ENCODE results near the gene SMIM24. TPM values are rescaled to one million over a fixed set of nuclear protein-coding genes. Genes with fewer than 3 reads are reported as not detected.

SMIM24 gene
- total and polyA plus RNA-seq, 10 of the 15 experiments (the other 5 are each of a cell fraction or from before 2014, with no cell fraction given), result 0.14 to 0.44 (median 0.23) TPM; not detected in 4

DNA sequence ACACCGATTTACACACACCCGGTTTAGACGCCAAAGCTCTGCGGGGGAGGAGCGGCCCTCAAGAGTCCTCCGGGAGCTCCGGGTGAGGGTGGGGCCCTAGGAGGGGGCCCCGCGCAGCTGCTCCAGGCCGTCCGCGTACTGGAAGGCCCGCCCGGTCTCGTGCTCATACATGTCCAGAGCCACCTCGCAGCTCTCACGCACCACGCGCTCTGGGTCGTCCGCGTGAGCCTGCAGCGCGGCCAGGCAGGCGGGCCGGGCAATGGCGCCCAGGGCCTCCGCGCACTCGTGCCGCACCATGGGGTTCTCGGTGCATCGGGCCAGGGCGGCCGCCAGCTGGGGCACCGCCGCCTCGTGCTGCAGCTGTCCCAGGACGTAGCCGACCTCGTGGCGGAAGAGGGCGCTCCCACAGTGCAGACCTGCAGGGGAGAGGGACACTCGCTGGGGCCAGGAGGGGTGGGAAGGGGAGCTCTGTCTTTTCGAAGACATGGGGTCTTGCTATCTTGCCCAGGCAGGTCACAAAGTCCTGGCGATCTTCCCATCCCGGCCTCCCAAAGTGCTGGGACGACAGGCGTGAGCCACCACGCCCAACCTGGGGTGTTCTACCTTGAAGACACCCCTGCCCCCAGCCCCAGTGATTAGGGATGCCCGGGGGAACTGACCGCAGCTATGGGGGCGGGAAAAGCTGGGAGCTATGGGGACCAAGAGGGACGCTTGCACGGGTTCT lies 11.2 kb upstream of the SMIM24 start:
- ChIA-PET SMC1A (ENCODE audit: uncharacterized antibody, unreplicated experiment) (no interaction called here), RAD21 (ENCODE audit: unreplicated experiment) (no interaction called here), CTCF (interaction anchor here (0.6 to 1.5 kb wide), 2 partner anchors 62 to 620 kb away, joined by 3 to 4 read pairs; no protein-coding TSS in a partner anchor), POLR2A (no interaction called here)
- DNase-seq (ENCODE audit: low read depth, low spot score), result no peak
- WGBS (ENCODE audit: insufficient coverage, insufficient replicate concordance, low lambda C conversion rate, missing lambda C conversion rate), result 95% methylated on average over 53 of the region's 55 CpGs
- H4K20me1 ChIP-seq (ENCODE audit: control insufficient read depth, insufficient read depth), result no peaks in the 10 kb centered on the region
- no peak overlapping the region for H3K27ac ChIP-seq (ENCODE audit: control insufficient read depth, insufficient read depth)
- H3K36me3 ChIP-seq (ENCODE audit: control insufficient read depth in 2 of 2, insufficient read depth in 2 of 2, low read length in 1 of 2), result peaks cover 3 to 19% of the 10 kb centered on the region in 2 experiments
- H3K79me2 ChIP-seq (ENCODE audit: control insufficient read depth, insufficient read depth, low read length), result no peaks in the 10 kb centered on the region
- no peaks in the 10 kb centered on the region for H3K4me1 ChIP-seq (ENCODE audit: control insufficient read depth, insufficient read depth, low read length)
- ATAC-seq, result no peak
- H3K27me3 ChIP-seq (replicated peaks in 1 of 2; ENCODE audit: control insufficient read depth in 2 of 2, insufficient read depth in 2 of 2, low read length in 1 of 2), result no peaks in the 10 kb centered on the region
- H3K4me3 ChIP-seq, result no peak overlapping the region
- intact Hi-C loops (cut with micrococcal nuclease; ENCODE audit: unreplicated experiment) (no loop called here), in situ Hi-C loops (cut with MboI) (no loop called here)
- no peak for TF ChIP-seq SIX5 (IDR thresholded peaks at IDR 0.05; ENCODE audit: low read depth, low read length, severe bottlenecking)
- no peak for TF ChIP-seq STAT1 (conservative IDR thresholded peaks at IDR 0.05)
- TF ChIP-seq MXI1 (IDR thresholded peaks at IDR 0.05; ENCODE audit: low read depth, low read length), result no peak
- no peak for TF ChIP-seq ZNF384 (IDR thresholded peaks at IDR 0.05; ENCODE audit: borderline replicate concordance, low read depth, low read length)
- TF ChIP-seq TAF1 (IDR thresholded peaks at IDR 0.05; ENCODE audit: borderline replicate concordance, low read depth, low read length), result no peak
- no peak for TF ChIP-seq FOS (IDR thresholded peaks at IDR 0.05; ENCODE audit: borderline replicate concordance, extremely low read depth, insufficient read length)
- no peak overlapping the region for H2AFZ ChIP-seq (ENCODE audit: control insufficient read depth, low read depth, low read length)
- no peaks in the 10 kb centered on the region for H3K9me3 ChIP-seq (replicated peaks; ENCODE audit: control insufficient read depth, insufficient read depth, low read length)
- no TSS peak for BruUV-seq (replicated peaks)
- no peak overlapping the region for H3K9ac ChIP-seq (ENCODE audit: control insufficient read depth, insufficient read depth, low read length)
- no peak overlapping the region for H3K4me2 ChIP-seq (ENCODE audit: control insufficient read depth, insufficient read depth)
- FAIRE-seq, result no peak

DNA sequence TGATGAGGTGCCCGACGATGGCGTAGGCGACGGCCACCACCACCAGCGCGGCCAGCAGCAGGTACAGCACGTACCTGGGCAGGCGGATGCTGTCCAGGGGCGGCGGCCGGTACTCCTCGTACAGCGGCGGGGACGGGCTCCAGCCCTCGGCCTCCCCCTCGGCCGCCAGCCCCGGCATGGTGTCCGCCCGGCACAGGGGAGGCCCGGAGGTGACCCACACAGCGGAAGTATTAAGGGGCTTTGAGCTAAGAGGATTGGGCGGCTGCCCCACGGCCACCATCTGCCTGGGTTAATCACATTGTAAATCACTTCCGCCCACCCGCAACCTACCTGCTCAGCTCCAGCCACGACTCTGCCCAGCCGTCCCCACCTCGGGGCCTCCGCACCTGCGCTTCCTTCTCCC lies 2.9 kb upstream of the SMIM24 start, which contains the start of gene SMIM44:
SMIM44 (minus strand) TSS at position 216 of the 403 bp plus-strand sequence; CDS start at position 178, 38 bp downstream.
- peaks cover 0 to 2% of the 10 kb centered on the region in 2 experiments; a peak in 3 of 4 replicates for H3K27me3 ChIP-seq (replicated peaks in 1 of 2; ENCODE audit: control insufficient read depth in 2 of 2, insufficient read depth in 2 of 2, low read length in 1 of 2)
- no peak within 1 kb of the TSS for H2AFZ ChIP-seq (ENCODE audit: control insufficient read depth, low read depth, low read length)
- no peaks in the 10 kb centered on the region for H3K4me1 ChIP-seq (ENCODE audit: control insufficient read depth, insufficient read depth, low read length)
- TF ChIP-seq STAT1 (conservative IDR thresholded peaks at IDR 0.05), result no peak
- TF ChIP-seq SMAD5 (IDR thresholded peaks at IDR 0.05; ENCODE audit: low read depth), result no peak
- no peak for TF ChIP-seq NRF1 (conservative IDR thresholded peaks at IDR 0.05; ENCODE audit: low read depth, low read length)
- TF ChIP-seq FOS (IDR thresholded peaks at IDR 0.05; ENCODE audit: borderline replicate concordance, extremely low read depth, insufficient read length), result no peak
- no peak for TF ChIP-seq MEF2B (IDR thresholded peaks at IDR 0.05; ENCODE audit: partially characterized antibody, poor library complexity, severe bottlenecking)
- no peak for TF ChIP-seq NBN (IDR thresholded peaks at IDR 0.05)
- TF ChIP-seq, protein P1, sequence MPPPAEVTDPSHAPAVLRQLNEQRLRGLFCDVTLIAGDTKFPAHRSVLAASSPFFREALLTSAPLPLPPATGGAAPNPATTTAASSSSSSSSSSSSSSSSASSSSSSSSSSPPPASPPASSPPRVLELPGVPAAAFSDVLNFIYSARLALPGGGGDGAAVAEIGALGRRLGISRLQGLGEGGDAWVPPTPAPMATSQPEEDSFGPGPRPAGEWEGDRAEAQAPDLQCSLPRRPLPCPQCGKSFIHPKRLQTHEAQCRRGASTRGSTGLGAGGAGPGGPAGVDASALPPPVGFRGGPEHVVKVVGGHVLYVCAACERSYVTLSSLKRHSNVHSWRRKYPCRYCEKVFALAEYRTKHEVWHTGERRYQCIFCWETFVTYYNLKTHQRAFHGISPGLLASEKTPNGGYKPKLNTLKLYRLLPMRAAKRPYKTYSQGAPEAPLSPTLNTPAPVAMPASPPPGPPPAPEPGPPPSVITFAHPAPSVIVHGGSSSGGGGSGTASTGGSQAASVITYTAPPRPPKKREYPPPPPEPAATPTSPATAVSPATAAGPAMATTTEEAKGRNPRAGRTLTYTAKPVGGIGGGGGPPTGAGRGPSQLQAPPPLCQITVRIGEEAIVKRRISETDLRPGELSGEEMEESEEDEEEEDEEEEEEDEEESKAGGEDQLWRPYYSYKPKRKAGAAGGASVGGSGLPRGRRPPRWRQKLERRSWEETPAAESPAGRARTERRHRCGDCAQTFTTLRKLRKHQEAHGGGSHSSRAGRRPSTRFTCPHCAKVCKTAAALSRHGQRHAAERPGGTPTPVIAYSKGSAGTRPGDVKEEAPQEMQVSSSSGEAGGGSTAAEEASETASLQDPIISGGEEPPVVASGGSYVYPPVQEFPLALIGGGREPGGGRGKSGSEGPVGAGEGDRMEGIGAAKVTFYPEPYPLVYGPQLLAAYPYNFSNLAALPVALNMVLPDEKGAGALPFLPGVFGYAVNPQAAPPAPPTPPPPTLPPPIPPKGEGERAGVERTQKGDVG (CRISPR knock-in tag; IDR thresholded peaks at IDR 0.05), result no peak
- TF ChIP-seq, protein P2, sequence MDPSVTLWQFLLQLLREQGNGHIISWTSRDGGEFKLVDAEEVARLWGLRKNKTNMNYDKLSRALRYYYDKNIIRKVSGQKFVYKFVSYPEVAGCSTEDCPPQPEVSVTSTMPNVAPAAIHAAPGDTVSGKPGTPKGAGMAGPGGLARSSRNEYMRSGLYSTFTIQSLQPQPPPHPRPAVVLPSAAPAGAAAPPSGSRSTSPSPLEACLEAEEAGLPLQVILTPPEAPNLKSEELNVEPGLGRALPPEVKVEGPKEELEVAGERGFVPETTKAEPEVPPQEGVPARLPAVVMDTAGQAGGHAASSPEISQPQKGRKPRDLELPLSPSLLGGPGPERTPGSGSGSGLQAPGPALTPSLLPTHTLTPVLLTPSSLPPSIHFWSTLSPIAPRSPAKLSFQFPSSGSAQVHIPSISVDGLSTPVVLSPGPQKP (IDR thresholded peaks at IDR 0.05; ENCODE audit: low read depth, low read length), result no peak
- WGBS (ENCODE audit: insufficient coverage, insufficient replicate concordance, low lambda C conversion rate, missing lambda C conversion rate), result 72% methylated on average over 33 of the region's 33 CpGs
- no peak within 1 kb of the TSS for H3K9ac ChIP-seq (ENCODE audit: control insufficient read depth, insufficient read depth, low read length)
- ATAC-seq (no peak), FAIRE-seq (no peak), DNase-seq (ENCODE audit: low read depth, low spot score) (no peak)
- no peak within 1 kb of the TSS for H3K4me2 ChIP-seq (ENCODE audit: control insufficient read depth, insufficient read depth)
- intact Hi-C loops (cut with micrococcal nuclease; ENCODE audit: unreplicated experiment), result no loop called here
- no peaks in the 10 kb centered on the region for H4K20me1 ChIP-seq (ENCODE audit: control insufficient read depth, insufficient read depth)
- H3K9me3 ChIP-seq (replicated peaks; ENCODE audit: control insufficient read depth, insufficient read depth, low read length), result no peaks in the 10 kb centered on the region
- H3K36me3 ChIP-seq (ENCODE audit: control insufficient read depth in 2 of 2, insufficient read depth in 2 of 2, low read length in 1 of 2), result no peaks in the 10 kb centered on the region
- ChIA-PET CTCF (interaction anchor here (1.1 to 3.4 kb wide), 5 partner anchors 156 to 180 kb away, joined by 3 to 38 read pairs (median 4); no protein-coding TSS in a partner anchor), RAD21 (ENCODE audit: unreplicated experiment) (interaction anchor here (1.3 kb wide), 1 partner anchor 17 kb away, joined by 3 read pairs; the partner anchor contains the start of gene DOHH), SMC1A (ENCODE audit: uncharacterized antibody, unreplicated experiment) (no interaction called here), POLR2A (interaction anchor here (1.2 kb wide), 1 partner anchor 184 kb away, joined by 3 read pairs; no protein-coding TSS in a partner anchor)
- H3K4me3 ChIP-seq, result no peak within 1 kb of the TSS
- H3K27ac ChIP-seq (ENCODE audit: control insufficient read depth, insufficient read depth), result no peak within 1 kb of the TSS
- no peaks in the 10 kb centered on the region for H3K79me2 ChIP-seq (ENCODE audit: control insufficient read depth, insufficient read depth, low read length)
- in situ Hi-C loops (cut with MboI), result no loop called here
- no TSS peak for BruUV-seq (replicated peaks)
